ENCODE data around the gene CRYAA.

The CRYAA gene

GRCh38 chr21:43187715-43188114, 18.9 kb downstream of the CRYAA start:
- no peak overlapping the region for H2AFZ ChIP-seq (ENCODE audit: low read depth, low read length)
- H3K9ac ChIP-seq (ENCODE audit: low read length) = no peak overlapping the region

GRCh38 chr21:43188181-43188580, 19.4 kb downstream of the CRYAA start:
- Histone ChIP-seq H3K27ac (ENCODE audit: low read length) (no peak overlapping the region), H3K9ac (ENCODE audit: low read length) (no peak overlapping the region), H3K36me3 (replicated peaks; ENCODE audit: low read depth, low read length) (no peaks in the 10 kb centered on the region), H2AFZ (ENCODE audit: low read depth, low read length) (no peak overlapping the region), H3K27me3 (ENCODE audit: low read depth, low read length) (no peaks in the 10 kb centered on the region; the same call in 1 of the 2 replicates), H3K4me1 (ENCODE audit: low read length) (peaks cover 13% of the 10 kb centered on the region), H4K20me1 (ENCODE audit: insufficient read depth, low read length) (no peaks in the 10 kb centered on the region), H3K9me3 (ENCODE audit: insufficient read depth, low read length) (no peaks in the 10 kb centered on the region), H3K4me3 (ENCODE audit: low read length) (no peak overlapping the region), H3K79me2 (ENCODE audit: low read length) (no peaks in the 10 kb centered on the region), H3K4me2 (ENCODE audit: low read length) (0 out of 2 replicates have a peak overlapping the region, but pooled peaks have one; percentile 20)
- TF ChIP-seq CTCF (IDR thresholded peaks at IDR 0.05; ENCODE audit: low read depth, low read length) = no peak
- no peak for TF ChIP-seq EZH2phosphoT487 (IDR thresholded peaks at IDR 0.05; ENCODE audit: low read depth)

More at GRCh38 chr21:43187715-43188114, 18.9 kb downstream of the CRYAA start:
- TF ChIP-seq EZH2phosphoT487 (IDR thresholded peaks at IDR 0.05; ENCODE audit: low read depth) = no peak
- TF ChIP-seq CTCF (IDR thresholded peaks at IDR 0.05; ENCODE audit: low read depth, low read length) = no peak
- H3K27ac ChIP-seq (ENCODE audit: low read length) = no peak overlapping the region
- no peaks in the 10 kb centered on the region for H3K36me3 ChIP-seq (replicated peaks; ENCODE audit: low read depth, low read length)
- no peak overlapping the region for H3K4me2 ChIP-seq (ENCODE audit: low read length)
- H4K20me1 ChIP-seq (ENCODE audit: insufficient read depth, low read length) = no peaks in the 10 kb centered on the region
- H3K4me1 ChIP-seq (ENCODE audit: low read length) = peaks cover 11% of the 10 kb centered on the region
- no peaks in the 10 kb centered on the region for H3K79me2 ChIP-seq (ENCODE audit: low read length)
- no peak overlapping the region for H3K4me3 ChIP-seq (ENCODE audit: low read length)
- no peaks in the 10 kb centered on the region for H3K9me3 ChIP-seq (ENCODE audit: insufficient read depth, low read length)
- H3K27me3 ChIP-seq (ENCODE audit: low read depth, low read length) = no peaks in the 10 kb centered on the region; the same call in 1 of the 2 replicates

- Histone ChIP-seq H2AFZ (ENCODE audit: low read depth, low read length) (no peak overlapping the region; the same call in 1 of the 2 replicates), H3K9me3 (ENCODE audit: insufficient read depth, low read length) (no peaks in the 10 kb centered on the region), H3K4me2 (ENCODE audit: low read length) (peak overlapping the region; percentile 20), H3K4me1 (ENCODE audit: low read length) (peaks cover 18% of the 10 kb centered on the region), H3K79me2 (ENCODE audit: low read length) (no peaks in the 10 kb centered on the region), H3K4me3 (ENCODE audit: low read length) (no peak overlapping the region), H3K9ac (ENCODE audit: low read length) (no peak overlapping the region), H3K36me3 (replicated peaks; ENCODE audit: low read depth, low read length) (no peaks in the 10 kb centered on the region), H3K27ac (ENCODE audit: low read length) (no peak overlapping the region), H4K20me1 (ENCODE audit: insufficient read depth, low read length) (no peaks in the 10 kb centered on the region), H3K27me3 (ENCODE audit: low read depth, low read length) (no peaks in the 10 kb centered on the region; the same call in 1 of the 2 replicates)
- TF ChIP-seq EZH2phosphoT487 (IDR thresholded peaks at IDR 0.05; ENCODE audit: low read depth) (no peak), CTCF (IDR thresholded peaks at IDR 0.05; ENCODE audit: low read depth, low read length) (no peak)
These were observed 19.9 kb downstream of the CRYAA start for GRCh38 chr21:43188592-43189210.

GRCh38 chr21:43189936-43190335, 21.1 kb downstream of the CRYAA start:
- no peaks in the 10 kb centered on the region; the same call in 1 of the 2 replicates for H3K27me3 ChIP-seq (ENCODE audit: low read depth, low read length)

More at GRCh38 chr21:43189936-43190335, 21.1 kb downstream of the CRYAA start:
- no peak overlapping the region for H3K27ac ChIP-seq (ENCODE audit: low read length)
- H2AFZ ChIP-seq (ENCODE audit: low read depth, low read length) = no peak overlapping the region
- no peaks in the 10 kb centered on the region for H3K9me3 ChIP-seq (ENCODE audit: insufficient read depth, low read length)
- no peak overlapping the region for H3K4me3 ChIP-seq (ENCODE audit: low read length)
- H3K4me1 ChIP-seq (ENCODE audit: low read length) = peaks cover 30% of the 10 kb centered on the region
- H4K20me1 ChIP-seq (ENCODE audit: insufficient read depth, low read length) = no peaks in the 10 kb centered on the region
- peaks cover under 1% of the 10 kb centered on the region for H3K36me3 ChIP-seq (replicated peaks; ENCODE audit: low read depth, low read length)
- H3K4me2 ChIP-seq (ENCODE audit: low read length) = no peak overlapping the region
- no peak overlapping the region for H3K9ac ChIP-seq (ENCODE audit: low read length)
- TF ChIP-seq EZH2phosphoT487 (IDR thresholded peaks at IDR 0.05; ENCODE audit: low read depth) (no peak), CTCF (IDR thresholded peaks at IDR 0.05; ENCODE audit: low read depth, low read length) (no peak)
- H3K79me2 ChIP-seq (ENCODE audit: low read length) = no peaks in the 10 kb centered on the region

Data from OCI-LY3 (cell line).